ENCODE data around the gene TEX52. TPM values are rescaled to one million over a fixed set of nuclear protein-coding genes. Genes with fewer than 3 reads are reported as not detected.

The TEX52 gene
- total RNA-seq, 2 experiments from 2014 or later: 0.25 to 0.29 TPM

GRCh38 chr12:2813214-2814185 is 43.3 kb downstream of the TEX52 start:
- H3K4me3 ChIP-seq (ENCODE audit: low read depth, low read length, poor library complexity, severe bottlenecking): peak overlapping the region; percentile 84
- no peaks in the 10 kb centered on the region for H3K9me3 ChIP-seq (ENCODE audit: low read length)
- no TSS peak for BruUV-seq (replicated peaks)
- CTCF ChIA-PET (ENCODE audit: unreplicated experiment): no interaction called here
- no peaks in the 10 kb centered on the region for H3K9me2 ChIP-seq (ENCODE audit: insufficient read depth, low read length)
- TF ChIP-seq EZH2phosphoT487 (IDR thresholded peaks at IDR 0.05; ENCODE audit: borderline replicate concordance, low read depth, low read length): no peak
- TF ChIP-seq, protein P1, sequence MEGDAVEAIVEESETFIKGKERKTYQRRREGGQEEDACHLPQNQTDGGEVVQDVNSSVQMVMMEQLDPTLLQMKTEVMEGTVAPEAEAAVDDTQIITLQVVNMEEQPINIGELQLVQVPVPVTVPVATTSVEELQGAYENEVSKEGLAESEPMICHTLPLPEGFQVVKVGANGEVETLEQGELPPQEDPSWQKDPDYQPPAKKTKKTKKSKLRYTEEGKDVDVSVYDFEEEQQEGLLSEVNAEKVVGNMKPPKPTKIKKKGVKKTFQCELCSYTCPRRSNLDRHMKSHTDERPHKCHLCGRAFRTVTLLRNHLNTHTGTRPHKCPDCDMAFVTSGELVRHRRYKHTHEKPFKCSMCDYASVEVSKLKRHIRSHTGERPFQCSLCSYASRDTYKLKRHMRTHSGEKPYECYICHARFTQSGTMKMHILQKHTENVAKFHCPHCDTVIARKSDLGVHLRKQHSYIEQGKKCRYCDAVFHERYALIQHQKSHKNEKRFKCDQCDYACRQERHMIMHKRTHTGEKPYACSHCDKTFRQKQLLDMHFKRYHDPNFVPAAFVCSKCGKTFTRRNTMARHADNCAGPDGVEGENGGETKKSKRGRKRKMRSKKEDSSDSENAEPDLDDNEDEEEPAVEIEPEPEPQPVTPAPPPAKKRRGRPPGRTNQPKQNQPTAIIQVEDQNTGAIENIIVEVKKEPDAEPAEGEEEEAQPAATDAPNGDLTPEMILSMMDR (conservative IDR thresholded peaks at IDR 0.05; ENCODE audit: low read length): peak; percentile 87
- DNase-seq (ENCODE audit: low spot score): peak; percentile 82
- H3K79me2 ChIP-seq (ENCODE audit: insufficient read depth, low read depth, low read length): peaks cover 36% of the 10 kb centered on the region
- intact Hi-C loops (cut with micrococcal nuclease; ENCODE audit: unreplicated experiment): loop anchor here (2.0 kb wide), 1 partner anchor 63 kb away; the partner anchor contains the start of genes FOXM1 and RHNO1
- H3K4me1 ChIP-seq (ENCODE audit: insufficient read depth, low read length, poor library complexity, severe bottlenecking): peaks cover 16% of the 10 kb centered on the region
- no peaks in the 10 kb centered on the region for H4K20me1 ChIP-seq (ENCODE audit: insufficient read depth, low read length)
- H2AFZ ChIP-seq (ENCODE audit: low read length): peak overlapping the region; percentile 42; the same call in 1 of the 2 replicates
- H3K4me2 ChIP-seq (ENCODE audit: low read length): peak overlapping the region; percentile 98
- POLR2A ChIA-PET: interaction anchor here (1.2 kb wide), 1 partner anchor 23 kb away, joined by 3 read pairs; no protein-coding TSS in a partner anchor
- H3K27ac ChIP-seq (ENCODE audit: low read depth, low read length, poor library complexity, severe bottlenecking): peak overlapping the region; percentile 73
- H3K36me3 ChIP-seq (ENCODE audit: insufficient read depth, low read length): peaks cover 38% of the 10 kb centered on the region

DNA sequence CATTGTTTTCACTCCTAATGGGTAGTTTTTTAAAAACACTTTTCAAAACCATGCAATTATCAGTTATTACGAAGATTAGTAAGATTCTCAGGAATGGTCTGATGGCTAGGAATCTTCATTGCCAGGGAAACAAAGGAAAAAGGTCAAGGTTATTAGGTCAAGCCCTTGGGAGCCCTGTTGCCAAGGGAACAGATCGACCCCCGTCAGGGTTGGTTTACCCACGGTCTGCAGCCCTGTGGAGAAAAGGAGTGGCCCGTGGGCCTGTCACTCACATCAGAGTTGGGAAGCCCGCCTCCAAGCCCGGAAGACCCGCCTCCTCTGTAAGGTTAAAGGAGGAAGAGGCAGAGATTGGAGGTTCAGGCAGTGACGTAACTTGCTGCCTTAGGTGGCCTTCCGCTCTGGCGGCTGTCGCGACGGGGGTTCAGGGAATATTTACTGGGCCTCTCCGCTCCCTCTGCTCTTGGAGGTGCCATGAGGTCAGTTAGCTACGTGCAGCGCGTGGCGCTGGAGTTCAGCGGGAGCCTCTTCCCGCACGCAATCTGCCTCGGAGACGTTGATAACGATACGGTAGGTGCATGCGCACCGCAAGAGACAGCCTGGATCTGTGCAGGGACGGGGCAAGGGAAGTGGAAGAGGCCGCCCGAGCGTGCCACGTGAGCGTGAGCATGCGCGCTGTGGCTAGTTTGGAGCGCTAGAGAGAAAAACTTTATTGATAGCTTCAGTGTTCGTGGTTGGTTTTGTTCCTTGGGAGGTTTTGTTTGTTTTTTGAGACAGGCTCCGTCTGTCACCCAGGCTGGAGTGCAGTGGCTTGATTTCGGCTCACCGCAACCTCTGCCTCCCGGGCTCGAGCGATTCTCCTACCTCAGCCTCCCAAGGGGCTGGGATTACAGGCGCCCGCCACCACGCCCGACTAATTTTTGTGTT is 44.3 kb downstream of the TEX52 start, which contains the start of gene ITFG2:
ITFG2 (plus strand) TSS at position 379 of the 924 bp plus-strand sequence; CDS start at position 472, 93 bp downstream.
- ChIA-PET POLR2A (interaction anchor here (0.6 to 1.2 kb wide), 3 partner anchors 24 to 947 kb away, joined by 3 to 4 read pairs (median 3); no protein-coding TSS in a partner anchor), CTCF (ENCODE audit: unreplicated experiment) (no interaction called here)
- TSS peak; percentile 81 for BruUV-seq (replicated peaks)
- Histone ChIP-seq H3K9me2 (ENCODE audit: insufficient read depth, low read length) (no peaks in the 10 kb centered on the region), H3K79me2 (ENCODE audit: insufficient read depth, low read depth, low read length) (peaks cover 36% of the 10 kb centered on the region), H3K4me2 (ENCODE audit: low read length) (peak within 1 kb of the TSS; percentile 98), H3K9me3 (ENCODE audit: low read length) (no peaks in the 10 kb centered on the region), H3K27ac (ENCODE audit: low read depth, low read length, poor library complexity, severe bottlenecking) (peak within 1 kb of the TSS; percentile 73), H4K20me1 (ENCODE audit: insufficient read depth, low read length) (no peaks in the 10 kb centered on the region), H3K4me1 (ENCODE audit: insufficient read depth, low read length, poor library complexity, severe bottlenecking) (peaks cover 16% of the 10 kb centered on the region), H3K36me3 (ENCODE audit: insufficient read depth, low read length) (peaks cover 35% of the 10 kb centered on the region), H2AFZ (ENCODE audit: low read length) (peak within 1 kb of the TSS; percentile 59; the same call in 1 of the 2 replicates), H3K4me3 (ENCODE audit: low read depth, low read length, poor library complexity, severe bottlenecking) (peak within 1 kb of the TSS; percentile 84)
- TF ChIP-seq EZH2phosphoT487 (IDR thresholded peaks at IDR 0.05; ENCODE audit: borderline replicate concordance, low read depth, low read length): no peak
- TF ChIP-seq, protein P1 (conservative IDR thresholded peaks at IDR 0.05; ENCODE audit: low read length): no peak
- intact Hi-C loops (cut with micrococcal nuclease; ENCODE audit: unreplicated experiment): loop anchor here (1.0 to 2.0 kb wide), 2 partner anchors 17 to 64 kb away; partner anchors contain the start of genes FOXM1 and RHNO1
- peak; percentile 99 for DNase-seq (ENCODE audit: low spot score)

All from OCI-LY7 (cell line).